Esophagus squamous epithelium (tissue), 5 donors: ENCODE measurements around the gene STXBP5L. TPM values are rescaled to one million over a fixed set of nuclear protein-coding genes. Genes with fewer than 3 reads are reported as not detected.

Source experiments
- DNase-seq: peaks from one replicate; lab custom pipeline; 2025; lab: John Stamatoyannopoulos, UW
- H3K27ac ChIP-seq, 4 donors: fragments of 200-600 bp; sonication (generic); one replicate each; pipeline ENCODE4 v1.5.1; 2016 to 2019; ENCODE audit warnings: mild to moderate bottlenecking in 1 of 4
- H3K27me3 ChIP-seq, 4 donors: fragments of 200-600 bp; sonication (generic); 1 replicate in 3 of 4; 2 replicates in 1 of 4; pipeline versions ENCODE4 v1.5.1 to v1.6.0; 2017 to 2021; ENCODE audit warnings: antibody characterized with exemption in 1 of 4
- H3K36me3 ChIP-seq, 3 donors: fragments of 200-600 bp; sonication (generic); one replicate each; pipeline ENCODE4 v1.5.1; 2016 to 2019
- H3K4me1 ChIP-seq, 3 donors: fragments of 200-600 bp; sonication (generic); one replicate each; pipeline ENCODE4 v1.5.1; 2017 to 2019
- H3K4me3 ChIP-seq, 4 donors: fragments of 200-600 bp; sonication (generic); 1 replicate in 3 of 4; 2 replicates in 1 of 4; pipeline ENCODE4 v1.5.1; 2016 to 2019; ENCODE audit warnings: mild to moderate bottlenecking in 2 of 4, moderate library complexity in 1 of 4
- H3K9me3 ChIP-seq, 3 donors: fragments of 200-600 bp; sonication (generic); one replicate each; pipeline ENCODE4 v1.5.1; 2016 to 2019
- CTCF ChIP-seq, 6 experiments: fragments of 450-650 bp in 4 of 6; fragments of 200-600 bp in 2 of 6; sonication (generic) in 2 of 6; IDR thresholded peaks; one replicate each; pipeline ENCODE4 v1.5.1; 2016 to 2019; ENCODE audit warnings: antibody characterized with exemption in 6 of 6, mild to moderate bottlenecking in 4 of 6, moderate library complexity in 4 of 6
- POLR2A ChIP-seq, 4 donors: fragments of 450-650 bp; IDR thresholded peaks; one replicate each; pipeline ENCODE4 v1.6.1; 2017; ENCODE audit warnings: antibody characterized with exemption in 4 of 4, mild to moderate bottlenecking in 4 of 4, moderate library complexity in 3 of 4
- WGBS, 2 donors: methylation state at CpG; one replicate each; pipeline ENCODE4 v1.1.5; 2018; 5-methylcytosine and 5-hydroxymethylcytosine counted together
- intact Hi-C: fragments of 100-400 bp; cut with DNase I; formaldehyde crosslinking; loops from one replicate; pipeline ENCODE4 v1.15.0; 2022
- total RNA-seq, 4 donors: library from RNA; depleted of rRNA; stranded (reverse); fragments of >200 nt; gene quantifications; one replicate each; pipeline ENCODE4 v1.1.0, GENCODE V29; 2016
- donor health status: DM: yes; HTN: yes; CAD: no.

The STXBP5L gene
- total RNA-seq, 4 donors from 2014 or later: 0.04 to 1.9 (median 0.18) TPM; not detected in 1

- Histone ChIP-seq H3K4me1 (peaks cover 0 to 22% (median 11%) of the 10 kb centered on the region in 3 donors), H3K27ac (no peak overlapping the region), H3K36me3 (no peaks in the 10 kb centered on the region), H3K4me3 (peak overlapping the region in 2 of 4 donors; percentile 49 to 68), H3K27me3 (peaks cover 0 to 52% (median 12%) of the 10 kb centered on the region in 4 donors), H3K9me3 (no peaks in the 10 kb centered on the region)
- 18 to 34% methylated on average over 9 to 11 of the region's 11 CpGs for WGBS, 2 donors
- TF ChIP-seq POLR2A (IDR thresholded peaks at IDR 0.05): no peak
- no peak for TF ChIP-seq CTCF (IDR thresholded peaks at IDR 0.05)
- intact Hi-C loops: no loop called here
- no peak for DNase-seq
Observed at GRCh38 chr3:120907659-120908029, 361 bp upstream of the STXBP5L start.

DNA sequence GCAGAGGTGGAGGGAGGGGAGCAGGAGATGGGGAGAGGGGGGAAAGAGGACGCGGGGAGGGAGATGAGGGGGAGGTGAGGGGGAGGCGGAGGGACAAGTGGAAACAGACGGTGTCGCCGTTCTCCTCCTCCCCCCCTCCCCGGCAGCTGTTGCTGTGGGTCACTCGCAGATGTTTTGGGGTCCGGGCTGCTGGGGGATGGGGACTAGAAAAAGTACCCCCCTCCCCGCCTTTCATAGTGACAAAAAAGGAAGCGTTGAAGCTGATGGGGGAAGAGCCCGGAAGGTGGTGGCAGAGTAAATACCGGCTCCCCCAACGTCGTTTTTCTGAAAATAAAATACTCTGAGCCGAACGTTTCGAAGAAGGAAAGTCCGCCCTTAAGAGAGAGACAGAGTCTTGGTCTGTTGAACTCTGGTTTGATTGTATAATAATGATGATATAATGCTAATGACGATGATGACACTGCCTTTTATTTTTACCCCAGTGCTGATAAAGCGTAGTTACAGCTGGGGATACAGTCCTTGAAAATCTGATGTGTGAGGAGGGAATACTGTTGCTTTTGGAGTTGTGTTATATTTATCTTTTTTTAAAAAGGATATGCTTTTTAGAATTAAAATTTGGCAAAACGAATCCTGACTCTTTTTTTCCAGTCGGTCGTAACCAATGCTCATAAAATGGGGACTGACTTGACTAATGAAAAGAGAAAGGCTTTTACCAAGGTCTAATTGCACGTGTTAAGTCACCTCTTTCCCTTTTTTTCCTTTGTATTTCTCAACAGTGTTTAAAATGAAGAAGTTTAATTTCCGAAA, 993 bp downstream of the STXBP5L start:
- TF ChIP-seq POLR2A (IDR thresholded peaks at IDR 0.05) (no peak), CTCF (IDR thresholded peaks at IDR 0.05) (no peak)
- no peak for DNase-seq
- no peaks in the 10 kb centered on the region for H3K36me3 ChIP-seq
- peaks cover 0 to 58% (median 12%) of the 10 kb centered on the region in 4 donors for H3K27me3 ChIP-seq
- 3 to 4% methylated on average over 21 to 26 of the region's 26 CpGs for WGBS, 2 donors
- no peak overlapping the region for H3K27ac ChIP-seq
- intact Hi-C loops: no loop called here
- H3K4me1 ChIP-seq: peaks cover 0 to 22% (median 11%) of the 10 kb centered on the region in 3 donors
- no peaks in the 10 kb centered on the region for H3K9me3 ChIP-seq
- peak overlapping the region; percentile 32 to 68 (median 44) for H3K4me3 ChIP-seq

DNA sequence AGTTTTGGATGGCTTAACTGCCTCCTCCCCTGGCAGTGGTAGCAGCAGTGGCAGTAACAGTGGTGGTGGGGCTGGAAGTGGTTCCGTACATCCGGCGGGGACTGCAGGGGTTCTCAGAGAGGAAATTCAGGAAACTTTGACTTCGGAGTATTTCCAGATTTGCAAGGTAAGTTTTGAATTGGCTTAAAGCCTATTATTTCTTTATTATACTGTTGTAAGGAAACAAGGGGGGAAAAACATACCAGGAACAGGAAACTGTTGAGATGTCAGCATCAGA, 1.5 kb downstream of the STXBP5L start:
- WGBS, 2 donors: 11 to 14% methylated on average over 4 of the region's 4 CpGs
- H3K4me3 ChIP-seq: peak overlapping the region in 2 of 4 donors; percentile 49 to 68
- H3K9me3 ChIP-seq: no peaks in the 10 kb centered on the region
- peaks cover 0 to 22% (median 11%) of the 10 kb centered on the region in 3 donors for H3K4me1 ChIP-seq
- H3K27ac ChIP-seq: no peak overlapping the region
- H3K36me3 ChIP-seq: no peaks in the 10 kb centered on the region
- TF ChIP-seq CTCF (IDR thresholded peaks at IDR 0.05): no peak
- no peak for TF ChIP-seq POLR2A (IDR thresholded peaks at IDR 0.05)
- H3K27me3 ChIP-seq: peaks cover 0 to 58% (median 12%) of the 10 kb centered on the region in 4 donors
- intact Hi-C loops: no loop called here
- DNase-seq: no peak

DNA sequence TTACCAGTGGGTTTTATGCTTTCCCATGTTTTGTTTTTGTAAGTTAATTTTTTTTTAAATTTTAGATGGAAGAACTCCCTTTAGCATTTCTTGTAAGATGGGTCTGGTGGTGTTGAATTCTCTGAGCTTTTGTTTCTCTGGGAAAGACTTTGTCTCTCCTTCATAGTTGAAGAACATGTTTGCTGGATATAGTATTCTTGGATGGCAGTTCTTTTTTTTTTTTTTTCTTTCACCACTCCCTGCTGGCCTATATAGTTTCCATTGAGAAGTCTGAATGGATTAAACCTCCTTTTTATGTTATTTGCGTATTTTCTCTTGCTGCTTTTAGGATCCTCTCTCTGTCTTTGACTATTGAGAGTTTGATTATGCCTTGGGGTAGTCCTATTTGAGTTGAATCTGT, 18.1 kb downstream of the STXBP5L start:
- intact Hi-C loops: no loop called here
- 62 to 70% methylated on average over 1 of the region's 1 CpG for WGBS, 2 donors
- TF ChIP-seq CTCF (IDR thresholded peaks at IDR 0.05) (no peak), POLR2A (IDR thresholded peaks at IDR 0.05) (no peak)

GRCh38 chr3:120928991-120929390, 21.0 kb downstream of the STXBP5L start:
- Histone ChIP-seq H3K9me3 (peaks cover 0 to 9% (median 6%) of the 10 kb centered on the region in 3 donors), H3K4me1 (no peaks in the 10 kb centered on the region), H3K27me3 (no peaks in the 10 kb centered on the region), H3K27ac (no peak overlapping the region), H3K4me3 (no peak overlapping the region), H3K36me3 (no peaks in the 10 kb centered on the region)
- WGBS, 2 donors: 57 to 77% methylated on average over 1 of the region's 1 CpG
- intact Hi-C loops: no loop called here
- TF ChIP-seq POLR2A (IDR thresholded peaks at IDR 0.05) (no peak), CTCF (IDR thresholded peaks at IDR 0.05) (no peak)
- no peak for DNase-seq

More for the DNA sequence above, 18.1 kb downstream of the STXBP5L start:
- H3K9me3 ChIP-seq: peaks cover 0 to 9% (median 6%) of the 10 kb centered on the region in 3 donors
- no peak for DNase-seq
- H3K4me3 ChIP-seq: no peak overlapping the region
- no peaks in the 10 kb centered on the region for H3K36me3 ChIP-seq
- no peaks in the 10 kb centered on the region for H3K4me1 ChIP-seq
- H3K27me3 ChIP-seq: no peaks in the 10 kb centered on the region
- H3K27ac ChIP-seq: no peak overlapping the region
